Mesothelial cell of epicardium (in vitro differentiated cells): ENCODE measurements around the gene WDR26. TPM values are rescaled to one million over a fixed set of nuclear protein-coding genes. Genes with fewer than 3 reads are reported as not detected.

Source experiments
- DNase-seq, 2 experiments: peaks; one replicate each; pipeline ENCODE4 v3.0.0; 2021; ENCODE audit warnings: low spot score in 2 of 2; ENCODE audit not compliant: unreplicated experiment in 2 of 2
- H3K27ac Mint-ChIP-seq: 2 replicates; pipeline ENCODE4 v1.8.0; 2021; ENCODE audit warnings: mixed read lengths
- H3K27me3 Mint-ChIP-seq: 2 replicates; pipeline ENCODE4 v1.8.0; 2021; ENCODE audit warnings: low read depth, mixed read lengths
- H3K36me3 Mint-ChIP-seq: 2 replicates; pipeline ENCODE4 v1.8.0; 2021; ENCODE audit warnings: mixed read lengths
- H3K4me1 Mint-ChIP-seq: 2 replicates; pipeline ENCODE4 v1.8.0; 2021; ENCODE audit warnings: mixed read lengths
- H3K4me3 Mint-ChIP-seq: 2 replicates; pipeline ENCODE4 v1.8.0; 2021; ENCODE audit warnings: mild to moderate bottlenecking, moderate library complexity, mixed read lengths
- H3K9me3 Mint-ChIP-seq: 2 replicates; pipeline ENCODE4 v1.8.0; 2021; ENCODE audit warnings: mixed read lengths
- CTCF ChIP-seq: fragments of 200-600 bp; sonication (generic); IDR thresholded peaks from one replicate; pipeline ENCODE4 v1.5.0; 2021; ENCODE audit warnings: antibody characterized with exemption; ENCODE audit not compliant: unreplicated experiment
- total RNA-seq: library from RNA; stranded (reverse); gene quantifications from 3 replicates; pipeline ENCODE4 v1.2.1, GENCODE V29; 2021

Gene WDR26
- total RNA-seq, 1 donor from 2014 or later = 101 TPM

GRCh38 chr1:224404916-224405603 lies 29.5 kb downstream of the WDR26 start:
- Mint-ChIP-seq H3K36me3 (peaks cover 26% of the 10 kb centered on the region), H3K9me3 (no peaks in the 10 kb centered on the region), H3K27ac (no peak overlapping the region), H3K4me3 (no peak overlapping the region), H3K27me3 (no peaks in the 10 kb centered on the region), H3K4me1 (peaks cover 18% of the 10 kb centered on the region)
- no peak for TF ChIP-seq CTCF
- no peak for DNase-seq

- no peak for DNase-seq
- Mint-ChIP-seq H3K9me3 (no peaks in the 10 kb centered on the region), H3K36me3 (peaks cover 43% of the 10 kb centered on the region), H3K4me3 (no peak overlapping the region), H3K27ac (no peak overlapping the region), H3K4me1 (peaks cover 16% of the 10 kb centered on the region), H3K27me3 (no peaks in the 10 kb centered on the region)
- TF ChIP-seq CTCF = no peak
Observed at GRCh38 chr1:224402472-224403036, 32.0 kb downstream of the WDR26 start.

- H3K27me3 Mint-ChIP-seq = no peaks in the 10 kb centered on the region
- TF ChIP-seq CTCF = no peak
- no peak for DNase-seq
- H3K36me3 Mint-ChIP-seq = peaks cover 48% of the 10 kb centered on the region
- H3K4me1 Mint-ChIP-seq = peaks cover 12% of the 10 kb centered on the region
- H3K9me3 Mint-ChIP-seq = no peaks in the 10 kb centered on the region
- H3K27ac Mint-ChIP-seq = no peak overlapping the region
- H3K4me3 Mint-ChIP-seq = no peak overlapping the region
Observed at GRCh38 chr1:224399887-224400286, 34.7 kb downstream of the WDR26 start.

- peaks cover 64% of the 10 kb centered on the region for H3K36me3 Mint-ChIP-seq
Observed at GRCh38 chr1:224393294-224393693, 41.3 kb downstream of the WDR26 start.

GRCh38 chr1:224392411-224393249 lies 42.0 kb downstream of the WDR26 start:
- Mint-ChIP-seq H3K4me3 (no peak overlapping the region), H3K36me3 (peaks cover 62% of the 10 kb centered on the region), H3K4me1 (peaks cover 3% of the 10 kb centered on the region), H3K27ac (peak overlapping the region; percentile 53), H3K9me3 (no peaks in the 10 kb centered on the region), H3K27me3 (no peaks in the 10 kb centered on the region)
- DNase-seq = no peak
- no peak for TF ChIP-seq CTCF

More at GRCh38 chr1:224393294-224393693, 41.3 kb downstream of the WDR26 start:
- Mint-ChIP-seq H3K27ac (no peak overlapping the region), H3K9me3 (no peaks in the 10 kb centered on the region), H3K27me3 (no peaks in the 10 kb centered on the region), H3K4me3 (no peak overlapping the region), H3K4me1 (peaks cover 3% of the 10 kb centered on the region)
- no peak for TF ChIP-seq CTCF
- DNase-seq = no peak
